CD4-positive, alpha-beta memory T cell (primary cell): ENCODE measurements around the gene ARMH3. TPM values are rescaled to one million over a fixed set of nuclear protein-coding genes. Genes with fewer than 3 reads are reported as not detected.
"Not testable (repeated sequence)": the region's sequence is repeated elsewhere in the genome, so short reads cannot be mapped to it uniquely, and the experiment has no call there.

Source experiments
- CTCF ChIA-PET: fragments of 350-600 bp; sonication (Branson Sonifier 250); formaldehyde crosslinking; loops from one replicate; lab custom pipeline; 2021; ENCODE audit warnings: inconsistent platforms; ENCODE audit not compliant: partially characterized antibody; lab: Charles Lee
- POLR2A ChIA-PET: fragments of 350-600 bp; sonication (Branson Sonifier 250); formaldehyde crosslinking; loops from one replicate; lab custom pipeline; 2021; ENCODE audit not compliant: partially characterized antibody; lab: Charles Lee
- DNase-seq, 5 donors: peaks; one replicate each; pipeline versions ENCODE4 v3.0.0 to v3.0.0-alpha.2; 2020 to 2022; ENCODE audit warnings: mixed read lengths in 1 of 5
- H3K27ac ChIP-seq: one replicate; pipeline ENCODE4 v1.7.0; 2013; ENCODE audit warnings: low read depth, low read length
- H3K27me3 ChIP-seq: 2 replicates; pipeline ENCODE4 v1.7.0; 2013; ENCODE audit warnings: mild to moderate bottlenecking, low read length, moderate library complexity; ENCODE audit not compliant: insufficient read depth
- H3K36me3 ChIP-seq: 2 replicates; pipeline ENCODE4 v1.7.0; 2013; ENCODE audit warnings: mild to moderate bottlenecking, low read length, moderate library complexity; ENCODE audit not compliant: insufficient read depth
- H3K4me1 ChIP-seq: 2 replicates; pipeline ENCODE4 v1.7.0; 2013; ENCODE audit warnings: mild to moderate bottlenecking, low read length, moderate library complexity; ENCODE audit not compliant: insufficient read depth
- H3K4me3 ChIP-seq, 2 donors: one replicate each; pipeline ENCODE4 v1.7.0; 2013; ENCODE audit warnings: low read length in 2 of 2, mild to moderate bottlenecking in 1 of 2
- H3K9me3 ChIP-seq, 2 donors: one replicate each; pipeline ENCODE4 v1.7.0; 2013; ENCODE audit warnings: low read length in 2 of 2, control low read depth in 1 of 2; ENCODE audit not compliant: control insufficient read depth in 1 of 2
- H3K27ac Mint-ChIP-seq, 7 donors: one replicate each; pipeline ENCODE4 v1.8.0; 2020 to 2021; ENCODE audit warnings: mixed read lengths in 7 of 7, mild to moderate bottlenecking in 6 of 7, inconsistent platforms in 3 of 7, moderate library complexity in 3 of 7
- H3K27me3 Mint-ChIP-seq, 2 donors: one replicate each; pipeline ENCODE4 v1.8.0; 2020 to 2021; ENCODE audit warnings: mixed read lengths in 2 of 2
- H3K36me3 Mint-ChIP-seq, 2 donors: one replicate each; pipeline ENCODE4 v1.8.0; 2020 to 2021; ENCODE audit warnings: mixed read lengths in 2 of 2, inconsistent platforms in 1 of 2, mild to moderate bottlenecking in 1 of 2
- H3K4me1 Mint-ChIP-seq, 4 donors: one replicate each; pipeline ENCODE4 v1.8.0; 2020 to 2021; ENCODE audit warnings: mixed read lengths in 4 of 4, mild to moderate bottlenecking in 1 of 4
- H3K4me3 Mint-ChIP-seq, 8 donors: one replicate each; pipeline ENCODE4 v1.8.0; 2020 to 2021; ENCODE audit warnings: mixed read lengths in 8 of 8, mild to moderate bottlenecking in 7 of 8, moderate library complexity in 6 of 8, inconsistent platforms in 3 of 8
- H3K9me3 Mint-ChIP-seq, 8 donors: one replicate each; pipeline ENCODE4 v1.8.0; 2020 to 2021; ENCODE audit warnings: mixed read lengths in 8 of 8, mild to moderate bottlenecking in 5 of 8, inconsistent platforms in 3 of 8, moderate library complexity in 1 of 8
- intact Hi-C: fragments of 100-400 bp; cut with micrococcal nuclease; formaldehyde crosslinking; loops from one replicate; pipeline ENCODE4 v1.15.1; 2023
- polyA plus RNA-seq, 2 donors: library from polyadenylated mRNA; unstranded; fragments of 300-500 nt; fragmentation: Illumina TruSeq; gene quantifications; one replicate each; pipeline ENCODE4 v1.2.3, GENCODE V29; 2021
- total RNA-seq, 2 experiments: library from RNA; stranded (reverse); gene quantifications; one replicate each; pipeline ENCODE4 v1.2.3, GENCODE V29; 2021

ARMH3 gene
- total and polyA plus RNA-seq, 4 experiments from 2014 or later: 21.9 to 31.8 (median 30.0) TPM

DNA sequence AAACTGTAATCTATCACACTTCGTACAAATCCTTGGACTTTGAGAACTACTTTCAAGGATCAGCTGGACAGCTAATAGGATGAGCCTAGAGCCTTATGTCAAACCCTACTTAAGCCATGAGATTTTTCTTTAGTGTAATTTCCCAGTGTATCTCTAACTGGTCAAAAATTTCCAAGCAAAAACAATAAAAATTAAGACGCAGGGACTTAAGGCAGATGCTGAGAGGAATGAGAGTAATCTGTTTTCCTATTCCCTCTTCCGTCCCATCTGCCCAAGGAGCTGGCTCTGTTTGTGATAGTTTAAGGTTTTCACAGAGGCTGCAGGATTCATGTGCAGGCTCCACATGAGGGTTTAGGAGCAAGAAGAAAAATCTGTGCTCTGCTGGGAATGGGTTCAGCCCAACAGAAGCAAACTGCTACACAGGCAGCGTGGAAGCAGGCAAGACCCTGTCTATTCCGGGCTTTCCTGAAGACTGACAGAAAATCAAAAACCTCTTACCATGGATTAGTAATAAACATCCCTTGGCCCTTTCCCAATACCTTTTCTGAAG lies 62.2 kb downstream of the ARMH3 start:
- H3K27me3 Mint-ChIP-seq: no peaks in the 10 kb centered on the region
- peak overlapping the region in 3 of 7 donors; percentile 4 to 68 (median 19) for H3K27ac Mint-ChIP-seq
- Histone ChIP-seq H3K4me3 (no peak overlapping the region), H3K27ac (no peak overlapping the region), H3K27me3 (no peaks in the 10 kb centered on the region), H3K4me1 (no peaks in the 10 kb centered on the region), H3K36me3 (peaks cover 41% of the 10 kb centered on the region), H3K9me3 (no peaks in the 10 kb centered on the region)
- intact Hi-C loops: no loop called here
- ChIA-PET POLR2A (no interaction called here), CTCF (interaction anchor here (0.7 to 1.0 kb wide), 3 partner anchors 10 to 16 kb away, joined by 3 to 4 read pairs (median 3); no protein-coding TSS in a partner anchor)
- H3K9me3 Mint-ChIP-seq: no peaks in the 10 kb centered on the region
- peaks cover 0 to 3% (median 0%) of the 10 kb centered on the region in 4 donors for H3K4me1 Mint-ChIP-seq
- DNase-seq: no peak
- no peak overlapping the region for H3K4me3 Mint-ChIP-seq
- peaks cover 46 to 70% of the 10 kb centered on the region in 2 donors for H3K36me3 Mint-ChIP-seq

GRCh38 chr10:101993221-101993620 lies 62.8 kb downstream of the ARMH3 start:
- CTCF ChIA-PET: interaction anchor here (0.7 to 1.0 kb wide), 2 partner anchors 11 to 17 kb away, joined by 3 to 4 read pairs; no protein-coding TSS in a partner anchor
- Mint-ChIP-seq H3K36me3 (peaks cover 42 to 65% of the 10 kb centered on the region in 2 donors), H3K4me1 (no peaks in the 10 kb centered on the region), H3K4me3 (no peak overlapping the region), H3K27me3 (no peaks in the 10 kb centered on the region), H3K9me3 (no peaks in the 10 kb centered on the region), H3K27ac (peak overlapping the region in 4 of 7 donors; percentile 4 to 70 (median 22))
- H3K4me3 ChIP-seq: no peak overlapping the region
- H3K9me3 ChIP-seq: no peaks in the 10 kb centered on the region
- intact Hi-C loops: no loop called here
- H3K4me1 ChIP-seq: no peaks in the 10 kb centered on the region
- no peak overlapping the region for H3K27ac ChIP-seq
- H3K27me3 ChIP-seq: no peaks in the 10 kb centered on the region
- H3K36me3 ChIP-seq: peaks cover 41% of the 10 kb centered on the region
- POLR2A ChIA-PET: no interaction called here
- DNase-seq: no peak

- Mint-ChIP-seq H3K27ac (peak overlapping the region in 2 of 7 donors; percentile 17 to 19), H3K4me1 (peaks cover 0 to 9% (median 4%) of the 10 kb centered on the region in 4 donors), H3K4me3 (no peak overlapping the region), H3K27me3 (no peaks in the 10 kb centered on the region), H3K36me3 (peaks cover 50 to 79% of the 10 kb centered on the region in 2 donors), H3K9me3 (no peaks in the 10 kb centered on the region)
- Histone ChIP-seq H3K4me3 (no peak overlapping the region), H3K27me3 (no peaks in the 10 kb centered on the region), H3K27ac (no peak overlapping the region), H3K36me3 (peaks cover 37% of the 10 kb centered on the region), H3K4me1 (no peaks in the 10 kb centered on the region), H3K9me3 (no peaks in the 10 kb centered on the region)
- no peak for DNase-seq
- CTCF ChIA-PET: no interaction called here
- POLR2A ChIA-PET: no interaction called here
- intact Hi-C loops: no loop called here
Observed at GRCh38 chr10:101987136-101987535, 68.8 kb downstream of the ARMH3 start.

DNA sequence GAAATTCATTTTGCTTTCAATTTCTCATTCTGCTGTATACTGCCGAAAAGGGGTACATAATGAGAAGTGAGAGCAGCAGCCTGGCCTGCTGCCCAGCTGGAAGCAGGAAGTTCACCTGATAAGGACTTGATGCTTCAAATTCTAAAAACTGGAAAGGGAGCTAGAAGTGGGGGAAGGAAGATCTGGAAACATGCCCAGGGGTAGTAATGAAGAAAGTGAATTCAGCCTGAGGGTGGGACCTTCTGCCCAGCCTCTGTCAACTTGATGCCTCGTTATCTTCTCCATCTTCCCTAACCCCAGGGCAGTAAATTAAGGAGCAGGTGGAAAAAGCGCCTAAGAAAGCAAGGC lies 69.4 kb downstream of the ARMH3 start:
- ChIA-PET POLR2A (no interaction called here), CTCF (no interaction called here)
- Histone ChIP-seq H3K27me3 (no peaks in the 10 kb centered on the region), H3K4me3 (no peak overlapping the region), H3K36me3 (peaks cover 33% of the 10 kb centered on the region), H3K9me3 (no peaks in the 10 kb centered on the region), H3K4me1 (no peaks in the 10 kb centered on the region), H3K27ac (no peak overlapping the region)
- peaks cover 0 to 9% (median 4%) of the 10 kb centered on the region in 4 donors for H3K4me1 Mint-ChIP-seq
- H3K27ac Mint-ChIP-seq: peak overlapping the region in 3 of 7 donors; percentile 17 to 58 (median 20)
- intact Hi-C loops: no loop called here
- H3K9me3 Mint-ChIP-seq: no peaks in the 10 kb centered on the region
- no peak for DNase-seq
- H3K27me3 Mint-ChIP-seq: no peaks in the 10 kb centered on the region
- H3K36me3 Mint-ChIP-seq: peaks cover 45 to 78% of the 10 kb centered on the region in 2 donors
- no peak overlapping the region for H3K4me3 Mint-ChIP-seq

DNA sequence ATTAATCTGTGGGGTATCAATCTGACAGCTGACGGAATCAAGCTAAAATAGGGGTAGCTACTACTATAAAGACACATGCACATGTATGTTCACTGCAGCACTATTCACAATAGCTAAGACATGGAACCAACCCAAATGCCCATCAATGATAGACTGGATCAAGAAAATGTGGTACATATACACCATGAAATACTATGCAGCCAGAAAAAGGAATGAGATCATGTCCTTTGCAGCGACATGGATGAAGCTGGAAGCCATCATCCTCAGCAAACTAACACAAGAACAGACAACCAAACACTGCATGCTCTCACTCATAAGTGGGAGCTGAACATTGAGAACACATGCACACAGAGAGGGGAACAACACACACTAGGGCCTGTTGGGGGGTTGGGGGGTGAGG lies 75.3 kb downstream of the ARMH3 start:
- H3K4me3 ChIP-seq, H3K4me1 Mint-ChIP-seq, H3K27me3 ChIP-seq, H3K36me3 ChIP-seq, H3K4me3 Mint-ChIP-seq, POLR2A ChIA-PET, H3K9me3 ChIP-seq, H3K9me3 Mint-ChIP-seq, H3K27me3 Mint-ChIP-seq, H3K27ac ChIP-seq, DNase-seq, H3K4me1 ChIP-seq, intact Hi-C loops, H3K27ac Mint-ChIP-seq: not testable (repeated sequence)
- H3K36me3 Mint-ChIP-seq: peaks cover 33 to 53% of the 10 kb centered on the region in 2 donors
- CTCF ChIA-PET: interaction anchor here (2.9 kb wide), 1 partner anchor 140 kb away, joined by 11 read pairs; no protein-coding TSS in a partner anchor

- Histone ChIP-seq H3K27me3 (no peaks in the 10 kb centered on the region), H3K9me3 (no peaks in the 10 kb centered on the region), H3K4me3 (no peak overlapping the region), H3K4me1 (peaks cover 18% of the 10 kb centered on the region), H3K36me3 (peaks cover 16% of the 10 kb centered on the region), H3K27ac (peak overlapping the region; percentile 31)
- Mint-ChIP-seq H3K36me3 (peaks cover 46 to 51% of the 10 kb centered on the region in 2 donors), H3K4me1 (peaks cover 19 to 42% (median 28%) of the 10 kb centered on the region in 4 donors), H3K27ac (peak overlapping the region; percentile 54 to 93 (median 81)), H3K9me3 (no peaks in the 10 kb centered on the region), H3K4me3 (peak overlapping the region in 7 of 8 donors; percentile 67 to 87 (median 83)), H3K27me3 (no peaks in the 10 kb centered on the region)
- no peak for DNase-seq
- ChIA-PET CTCF (interaction anchor here (1.0 kb wide), 1 partner anchor 35 kb away, joined by 3 read pairs; no protein-coding TSS in a partner anchor), POLR2A (interaction anchor here (0.8 kb wide), 1 partner anchor 26 kb away, joined by 3 read pairs; no protein-coding TSS in a partner anchor)
- intact Hi-C loops: no loop called here
Observed at GRCh38 chr10:101974091-101974971, 81.6 kb downstream of the ARMH3 start.

- Mint-ChIP-seq H3K36me3 (peaks cover 57 to 59% of the 10 kb centered on the region in 2 donors), H3K4me1 (peaks cover 22 to 50% (median 30%) of the 10 kb centered on the region in 4 donors), H3K4me3 (peak overlapping the region in 2 of 8 donors; percentile 86 to 87), H3K27me3 (no peaks in the 10 kb centered on the region), H3K9me3 (no peaks in the 10 kb centered on the region), H3K27ac (no peak overlapping the region)
- no peaks in the 10 kb centered on the region for H3K9me3 ChIP-seq
- H3K4me3 ChIP-seq: no peak overlapping the region
- no peak overlapping the region for H3K27ac ChIP-seq
- H3K27me3 ChIP-seq: no peaks in the 10 kb centered on the region
- ChIA-PET CTCF (interaction anchor here (0.8 kb wide), 1 partner anchor 37 kb away, joined by 3 read pairs; no protein-coding TSS in a partner anchor), POLR2A (no interaction called here)
- H3K36me3 ChIP-seq: peaks cover 16% of the 10 kb centered on the region
- intact Hi-C loops: no loop called here
- DNase-seq: no peak
- H3K4me1 ChIP-seq: peaks cover 25% of the 10 kb centered on the region
Observed at GRCh38 chr10:101972761-101973160, 83.2 kb downstream of the ARMH3 start.
